Fibroblast of gingiva (primary cell): ENCODE results near the gene MAGEA9.
"Not testable (repeated sequence)": the region's sequence is repeated elsewhere in the genome, so short reads cannot be mapped to it uniquely, and the experiment has no call there.

Source experiments
- DNase-seq: peaks from one replicate; pipeline ENCODE4 v3.0.0-alpha.2; 2011; ENCODE audit warnings: low read depth

MAGEA9 gene

GRCh38 chrX:149807747-149808458 is 26.2 kb downstream of the MAGEA9 start:
- no peak for DNase-seq

- no peak for DNase-seq
Observed at GRCh38 chrX:149818652-149819051, 36.9 kb downstream of the MAGEA9 start.

- no peak for DNase-seq
Observed at GRCh38 chrX:149819371-149819770, 37.6 kb downstream of the MAGEA9 start.

- no peak for DNase-seq
Observed at GRCh38 chrX:149825424-149825823, 43.7 kb downstream of the MAGEA9 start.

GRCh38 chrX:149827254-149827653 is 45.5 kb downstream of the MAGEA9 start:
- DNase-seq = no peak

- no peak for DNase-seq
Observed at GRCh38 chrX:149829751-149830191, 48.0 kb downstream of the MAGEA9 start.

GRCh38 chrX:149830192-149830873 is 48.6 kb downstream of the MAGEA9 start:
- peak; percentile 2 for DNase-seq

- DNase-seq = no peak
Observed at GRCh38 chrX:149831473-149831872, 49.7 kb downstream of the MAGEA9 start.

- DNase-seq = not testable (repeated sequence)
Observed at GRCh38 chrX:149836728-149837127, 55.0 kb downstream of the MAGEA9 start.

GRCh38 chrX:149837167-149837566 is 55.4 kb downstream of the MAGEA9 start:
- no peak for DNase-seq
